NOMO-1 treated with DMSO at 0.1 percent for 48 hours (cell line): ENCODE measurements around the gene OLFM2.

Experiments
- DNase-seq: peaks from one replicate; lab custom pipeline; 2025; ENCODE audit not compliant: unreplicated experiment; lab: John Stamatoyannopoulos, UW

Gene OLFM2

DNA sequence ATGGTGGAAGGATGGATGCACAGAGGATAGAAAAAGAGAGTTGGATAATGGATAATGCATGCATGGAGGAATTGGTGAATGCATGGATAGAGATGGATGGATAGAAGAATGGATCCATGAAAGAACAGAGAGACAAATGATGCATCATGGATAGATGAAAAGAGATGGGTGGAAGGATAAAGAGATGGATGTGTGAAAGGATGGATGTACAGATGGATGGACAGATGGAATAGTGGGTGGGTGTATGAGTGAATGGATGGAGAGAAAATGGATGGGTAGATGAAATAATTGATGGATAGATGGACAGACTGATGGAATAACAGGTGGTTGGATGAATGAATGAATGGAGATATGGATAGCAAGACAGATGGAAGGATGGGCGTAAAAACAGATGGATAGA is 25.7 kb downstream of the OLFM2 start:
- no peak for DNase-seq

DNA sequence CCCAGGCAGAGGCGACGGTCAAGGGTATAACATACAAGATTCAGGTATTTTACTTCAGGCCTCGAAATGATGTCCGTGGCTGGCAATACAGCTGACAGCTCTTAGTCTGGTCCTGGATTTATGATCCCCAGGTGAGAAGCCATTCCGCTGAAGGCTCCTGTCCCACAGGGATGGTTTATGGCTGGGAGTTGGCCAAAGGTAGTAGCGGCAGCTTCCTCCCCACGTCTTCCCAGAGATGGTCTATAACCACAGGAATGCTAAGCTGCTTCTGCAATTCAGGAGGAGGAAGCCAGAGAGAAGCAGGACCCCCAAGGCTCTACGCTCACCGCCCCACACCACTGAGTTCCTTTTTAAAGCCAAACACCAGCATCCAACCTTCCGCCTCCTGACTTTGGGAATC is 27.1 kb downstream of the OLFM2 start:
- DNase-seq, result no peak

- DNase-seq, result no peak
Measured at GRCh38 chr19:9906475-9907087, 29.7 kb downstream of the OLFM2 start.

- no peak for DNase-seq
Measured at GRCh38 chr19:9903336-9903735, 33.0 kb downstream of the OLFM2 start.

- no peak for DNase-seq
Measured at GRCh38 chr19:9901642-9902041, 34.7 kb downstream of the OLFM2 start.

- no peak for DNase-seq
Measured at GRCh38 chr19:9901020-9901419, 35.3 kb downstream of the OLFM2 start.

DNA sequence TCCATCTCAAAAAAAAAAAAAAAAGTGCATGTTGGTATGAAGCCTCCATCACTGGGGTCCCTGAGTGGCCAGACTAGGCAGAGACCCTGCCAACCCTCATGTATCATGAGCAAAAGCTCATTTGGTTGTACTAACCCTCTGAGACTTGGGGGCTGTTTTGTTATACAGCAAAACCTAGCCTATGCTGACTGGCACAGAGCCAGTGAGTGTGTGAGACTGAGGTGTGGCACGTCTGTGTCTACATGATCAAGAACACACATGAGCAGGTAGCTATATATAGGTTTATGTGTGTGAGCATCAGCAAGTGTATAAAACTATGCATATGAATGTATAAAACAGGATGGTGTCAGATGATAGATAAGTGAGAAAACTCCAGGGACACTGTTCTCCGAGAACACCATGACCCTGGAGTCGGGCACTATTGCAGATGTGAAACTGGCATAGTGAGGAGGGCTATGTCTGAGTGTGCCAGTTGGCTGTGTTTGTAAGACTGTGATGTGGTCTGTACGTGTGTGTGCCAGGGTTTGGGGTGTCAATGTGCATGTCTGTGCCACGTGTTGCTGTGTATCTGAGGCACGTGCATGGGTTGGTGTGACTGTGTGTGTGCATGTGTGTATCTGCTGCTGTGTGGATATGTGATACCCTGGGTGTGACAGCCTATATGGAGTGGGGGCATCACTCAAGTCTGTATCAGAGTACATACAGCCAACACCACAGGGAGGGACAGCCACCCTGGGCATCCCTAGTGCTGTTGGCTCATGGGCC is 44.5 kb downstream of the OLFM2 start:
- no peak for DNase-seq

DNA sequence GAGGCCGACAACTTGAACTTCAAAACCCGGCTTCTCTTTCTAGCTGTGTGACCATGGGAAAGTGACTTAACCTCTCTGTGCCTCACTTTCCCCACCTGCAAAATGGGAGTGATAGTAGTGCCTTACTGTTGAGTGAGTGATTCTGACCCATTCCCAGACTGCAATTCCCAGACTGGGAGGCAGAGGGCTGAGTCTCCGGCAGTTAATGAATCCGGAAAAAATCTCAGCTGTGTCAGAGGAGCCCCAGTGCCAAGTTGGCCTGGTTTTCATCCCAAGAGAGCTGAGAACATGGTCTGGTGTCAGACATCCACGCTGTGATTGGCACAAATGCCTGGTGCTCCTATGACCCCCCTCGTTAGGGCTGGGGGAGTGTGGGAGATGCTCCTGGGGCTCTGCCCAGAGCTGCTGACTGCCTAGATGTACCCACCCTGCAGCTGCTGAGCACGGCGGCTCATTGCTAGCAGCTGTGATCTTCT is 51.2 kb downstream of the OLFM2 start:
- DNase-seq, result no peak

DNA sequence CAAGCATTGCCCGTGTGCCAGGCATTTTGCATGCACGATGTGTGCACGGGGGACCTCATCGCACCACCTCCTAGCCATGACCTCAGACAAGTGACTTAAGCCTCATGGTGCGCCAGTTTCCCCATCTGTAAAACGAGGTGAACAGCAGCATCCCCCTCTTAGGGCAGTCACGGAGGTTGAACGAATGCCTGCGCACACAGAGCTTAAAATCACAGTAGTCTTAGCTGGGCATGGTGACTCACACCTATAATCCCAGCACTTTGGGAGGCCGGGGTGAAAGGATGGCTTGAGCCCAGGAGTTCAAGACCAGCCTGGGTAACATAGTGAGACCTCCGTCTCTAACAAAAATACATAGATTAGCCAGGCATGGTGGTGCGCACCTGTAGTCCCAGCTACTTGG is 52.6 kb downstream of the OLFM2 start:
- DNase-seq, result no peak

DNA sequence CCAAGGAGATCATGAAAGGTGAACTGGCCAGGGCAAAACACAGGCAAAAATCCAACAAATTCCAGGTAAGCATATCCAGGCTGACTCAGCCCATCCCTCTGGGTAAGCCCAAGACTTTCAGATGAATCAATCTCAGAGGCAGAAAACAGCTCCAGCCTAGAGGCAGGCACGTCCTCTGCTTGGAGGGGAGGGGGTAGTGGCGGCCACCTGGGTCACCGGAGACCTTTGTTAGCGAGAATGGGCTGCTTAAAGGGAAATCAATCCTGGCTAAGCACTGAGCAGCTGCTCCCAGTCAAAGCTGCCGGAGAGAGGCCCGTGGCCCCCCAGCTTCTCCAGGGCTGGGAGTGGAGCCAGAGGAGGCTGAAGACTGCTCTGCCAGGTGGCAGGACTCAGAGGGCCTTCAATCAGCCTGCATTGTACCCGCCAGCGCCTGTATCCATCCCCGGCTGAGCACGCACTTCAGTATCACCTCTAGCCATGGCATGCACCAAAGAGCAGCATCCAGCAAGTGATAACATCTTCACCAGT is 53.0 kb downstream of the OLFM2 start:
- DNase-seq, result no peak

DNA sequence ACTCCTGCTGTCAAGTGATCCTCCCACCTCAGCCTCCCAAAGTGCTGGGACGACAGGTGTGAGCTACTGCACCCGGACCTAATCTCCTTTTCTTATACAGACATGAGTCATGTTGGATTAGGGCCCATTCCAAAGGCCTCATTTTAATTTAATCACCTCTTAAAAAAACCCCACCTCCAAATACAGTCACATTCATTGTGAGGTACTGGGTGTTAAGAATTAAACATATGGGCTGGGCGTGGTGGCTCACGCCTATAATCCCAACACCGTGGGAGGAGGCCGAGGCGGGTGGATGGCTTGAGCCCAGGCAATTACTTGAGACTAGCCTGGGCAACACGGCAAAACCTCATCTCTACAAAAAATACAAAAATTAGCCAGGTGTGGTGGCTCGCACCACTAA is 54.6 kb downstream of the OLFM2 start:
- DNase-seq, result no peak

DNA sequence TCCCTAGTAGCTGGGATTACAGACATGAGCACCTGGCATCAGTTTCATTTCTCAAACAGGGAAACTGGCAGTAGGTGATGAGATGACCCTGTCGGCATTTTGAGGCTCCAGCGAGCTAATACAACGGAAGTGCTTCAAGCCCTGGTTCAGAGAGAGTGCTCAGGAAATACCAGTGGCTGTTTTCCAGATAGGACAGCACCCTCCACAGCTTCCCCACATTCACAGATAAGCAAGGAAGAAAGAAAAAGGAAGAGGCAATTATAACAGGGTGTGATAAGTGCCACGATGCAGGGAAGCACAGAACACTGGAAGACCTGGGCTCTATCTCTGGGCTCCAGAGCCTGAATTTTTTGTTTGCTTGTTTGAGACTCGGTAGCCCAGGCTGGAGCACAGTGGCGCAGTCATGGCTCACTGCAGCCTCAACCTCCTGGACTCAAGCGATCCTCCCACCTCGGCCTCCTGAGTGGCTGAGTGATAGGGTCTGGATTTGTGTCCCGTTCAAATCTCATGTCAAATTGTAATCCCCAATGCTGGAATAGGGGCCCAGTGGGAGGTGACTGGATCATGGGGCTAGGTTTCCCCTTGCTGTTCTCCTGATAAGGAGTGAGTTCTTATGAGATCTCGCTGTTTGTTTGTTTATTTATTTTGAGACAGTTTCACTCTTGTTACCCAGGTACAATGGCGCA is 57.7 kb downstream of the OLFM2 start:
- no peak for DNase-seq

- DNase-seq, result no peak
Measured at GRCh38 chr19:9877780-9878510, 58.4 kb downstream of the OLFM2 start.

GRCh38 chr19:9875796-9876195 is 60.5 kb downstream of the OLFM2 start:
- no peak for DNase-seq

DNA sequence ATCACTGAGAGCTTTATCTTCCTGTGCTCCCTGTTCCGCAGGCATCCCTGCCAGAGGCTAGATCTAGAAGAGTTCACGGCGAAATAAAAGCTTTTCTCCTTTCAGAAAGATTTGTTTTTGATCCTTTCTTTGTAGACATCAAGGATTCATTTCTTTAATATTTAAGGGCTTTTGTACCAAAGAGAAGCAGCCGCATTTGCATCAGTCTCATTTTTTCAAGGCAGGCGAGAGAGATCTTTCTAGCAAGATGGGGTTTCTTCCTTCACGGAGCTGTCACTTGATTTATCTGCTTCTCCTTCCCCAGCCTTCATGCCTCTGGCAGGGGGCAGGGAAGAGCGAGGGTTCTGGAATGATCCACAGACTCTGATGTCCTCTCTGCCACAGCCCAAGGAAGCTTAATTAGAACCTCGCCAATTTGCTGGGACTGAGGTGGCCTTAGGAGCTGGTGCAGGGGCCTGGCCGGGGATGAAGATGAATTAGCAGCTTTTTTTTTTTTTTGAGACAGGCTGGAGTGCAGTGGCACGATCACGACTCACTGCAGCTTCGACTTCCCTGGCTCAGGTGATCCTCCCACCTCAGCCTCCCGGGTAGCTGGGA is 61.2 kb downstream of the OLFM2 start:
- DNase-seq, result no peak

GRCh38 chr19:9872618-9873242 is 63.6 kb downstream of the OLFM2 start:
- no peak for DNase-seq

GRCh38 chr19:9871626-9872338 is 64.5 kb downstream of the OLFM2 start:
- DNase-seq, result no peak

- no peak for DNase-seq
Measured at GRCh38 chr19:9868983-9869617, 67.2 kb downstream of the OLFM2 start.
